B cell (primary cell): Measurements from ENCODE around the gene PPT1. TPM values are rescaled to one million over a fixed set of nuclear protein-coding genes. Genes with fewer than 3 reads are reported as not detected.
A peak's percentile ranks its signal among the peaks of the same experiment; 100 is the strongest.

ENCODE experiments used
- ATAC-seq: fragments of 200-7000 bp; cut with Tn5 transposase; one replicate; pipeline ENCODE4 v1.10.0; 2021; ENCODE audit warnings: low read depth, mild to moderate bottlenecking, moderate number of reproducible peaks, moderate library complexity
- CTCF ChIA-PET: fragments of 350-600 bp; sonication (Branson Sonifier 250); formaldehyde crosslinking; loops from one replicate; lab custom pipeline; 2021; ENCODE audit warnings: antibody characterized with exemption, inconsistent platforms; lab: Charles Lee
- POLR2A ChIA-PET: fragments of 350-600 bp; sonication (Branson Sonifier 250); formaldehyde crosslinking; loops from one replicate; lab custom pipeline; 2021; ENCODE audit warnings: antibody characterized with exemption; lab: Charles Lee
- DNase-seq: peaks from one replicate; pipeline ENCODE4 v3.0.0; 2013
- H2AFZ ChIP-seq: 2 replicates; pipeline ENCODE4 v1.6.1; 2012; ENCODE audit warnings: mild to moderate bottlenecking, low read depth, low read length; ENCODE audit not compliant: insufficient read depth, poor library complexity, severe bottlenecking
- H3K27ac ChIP-seq, 2 donors: 1 replicate in 1 of 2; 2 replicates in 1 of 2; pipeline ENCODE4 v1.5.1; 2012 to 2013; ENCODE audit warnings: low read length in 2 of 2, mild to moderate bottlenecking in 2 of 2, moderate library complexity in 1 of 2
- H3K27me3 ChIP-seq, 4 experiments: fragments of 200-600 bp in 1 of 4; sonication (generic) in 1 of 4; replicated peaks in 1 of 4; 1 replicate in 2 of 4; 2 replicates in 2 of 4; pipeline versions ENCODE4 v1.6.1 to v1.7.0; 2013 to 2016; ENCODE audit warnings: low read length in 3 of 4, mild to moderate bottlenecking in 2 of 4, mixed read lengths in 1 of 4, moderate library complexity in 1 of 4; ENCODE audit not compliant: insufficient read depth in 4 of 4, control insufficient read depth in 3 of 4; ENCODE audit errors: control extremely low read depth in 1 of 4
- H3K36me3 ChIP-seq, 2 experiments: replicated peaks in 1 of 2; 1 replicate in 1 of 2; 2 replicates in 1 of 2; pipeline versions ENCODE4 v1.6.1 to v1.7.1; 2013; ENCODE audit warnings: low read length in 1 of 2; ENCODE audit not compliant: insufficient read depth in 2 of 2, control insufficient read depth in 1 of 2; ENCODE audit errors: control extremely low read depth in 1 of 2, extremely low read depth in 1 of 2
- H3K4me1 ChIP-seq, 2 donors: fragments of 200-600 bp in 1 of 2; sonication (generic) in 1 of 2; 1 replicate in 1 of 2; 2 replicates in 1 of 2; pipeline versions ENCODE4 v1.5.1 to v1.6.1; 2013 to 2017; ENCODE audit warnings: low read length in 2 of 2; ENCODE audit not compliant: control insufficient read depth in 2 of 2, insufficient read depth in 2 of 2
- H3K4me2 ChIP-seq: replicated peaks from 2 replicates; pipeline ENCODE3; 2012; ENCODE audit warnings: mild to moderate bottlenecking, low read depth, low read length; ENCODE audit not compliant: poor library complexity, severe bottlenecking
- H3K4me3 ChIP-seq, 5 experiments: fragments of 200-600 bp in 1 of 5; sonication (generic) in 1 of 5; 1 replicate in 3 of 5; 2 replicates in 2 of 5; pipeline versions ENCODE4 v1.5.1 to v1.7.0; 2011 to 2016; ENCODE audit warnings: low read length in 4 of 5, mild to moderate bottlenecking in 4 of 5, low read depth in 2 of 5, control low read depth in 1 of 5, moderate library complexity in 1 of 5; ENCODE audit not compliant: insufficient read depth in 1 of 5; ENCODE audit errors: control extremely low read depth in 1 of 5, extremely low read depth in 1 of 5
- H3K79me2 ChIP-seq: fragments of 200-600 bp; sonication (generic); one replicate; pipeline ENCODE4 v1.6.0; 2016; ENCODE audit warnings: low read length; ENCODE audit not compliant: control insufficient read depth, insufficient read depth
- H3K9ac ChIP-seq: fragments of 200-600 bp; sonication (generic); 2 replicates; pipeline ENCODE4 v1.6.1; 2017; ENCODE audit warnings: mild to moderate bottlenecking, low read length, moderate library complexity
- H3K9me3 ChIP-seq, 3 donors: one replicate each; pipeline versions ENCODE4 v1.6.1 to v1.7.1; 2013; ENCODE audit warnings: low read length in 2 of 3; ENCODE audit not compliant: control insufficient read depth in 2 of 3, insufficient read depth in 1 of 3; ENCODE audit errors: control extremely low read depth in 1 of 3
- H4K20me1 ChIP-seq: 2 replicates; pipeline ENCODE4 v1.6.0; 2012; ENCODE audit warnings: mild to moderate bottlenecking, low read length; ENCODE audit not compliant: insufficient read depth, control insufficient read depth, poor library complexity, severe bottlenecking
- H3K27ac Mint-ChIP-seq: one replicate; pipeline ENCODE4 v1.8.0; 2021; ENCODE audit warnings: mixed read lengths
- H3K27me3 Mint-ChIP-seq: one replicate; pipeline ENCODE4 v1.8.0; 2021; ENCODE audit warnings: mixed read lengths
- H3K4me1 Mint-ChIP-seq: one replicate; pipeline ENCODE4 v1.8.0; 2021; ENCODE audit warnings: mixed read lengths
- H3K4me3 Mint-ChIP-seq: one replicate; pipeline ENCODE4 v1.8.0; 2021; ENCODE audit warnings: mixed read lengths
- H3K9me3 Mint-ChIP-seq: one replicate; pipeline ENCODE4 v1.8.0; 2022; ENCODE audit warnings: mixed read lengths; ENCODE audit not compliant: insufficient read depth
- EZH2 ChIP-seq: IDR thresholded peaks from 2 replicates; pipeline ENCODE4 v1.6.1; 2012; ENCODE audit warnings: borderline replicate concordance, low read depth, mild to moderate bottlenecking, moderate library complexity, low read length; ENCODE audit not compliant: insufficient read depth, poor library complexity, severe bottlenecking
- WGBS: methylation state at CpG from one replicate; pipeline ENCODE4 v1.1.5; 2013; ENCODE audit warnings: missing lambda C conversion rate; ENCODE audit not compliant: insufficient coverage; 5-methylcytosine and 5-hydroxymethylcytosine counted together
- intact Hi-C: fragments of 100-400 bp; cut with micrococcal nuclease; formaldehyde crosslinking; loops from one replicate; pipeline ENCODE4 v1.10.0; 2022
- polyA plus RNA-seq: library from polyadenylated mRNA; depleted of rRNA; stranded (reverse); fragments of >200 nt; gene quantifications from 2 replicates; pipeline ENCODE4 v1.2.3, GENCODE V29; 2012
- total RNA-seq, 2 donors: library from RNA; stranded (reverse); fragments of 120-200 nt in 1 of 2; gene quantifications; 1 replicate in 1 of 2; 2 replicates in 1 of 2; pipeline versions ENCODE4 v1.2.3 to v1.2.4, GENCODE V29; 2013 to 2022
- TF ChIP-seq, protein P1 (sequence below): fragments of 200-600 bp; IDR thresholded peaks from one replicate; pipeline ENCODE4 v1.8.0; 2022; ENCODE audit warnings: antibody characterized with exemption, mild to moderate bottlenecking

PPT1 gene
- total and polyA plus RNA-seq, 2 donors (not counting 1 experiment from before 2014, with no cell fraction given), result 10.4 to 38.2 TPM

DNA sequence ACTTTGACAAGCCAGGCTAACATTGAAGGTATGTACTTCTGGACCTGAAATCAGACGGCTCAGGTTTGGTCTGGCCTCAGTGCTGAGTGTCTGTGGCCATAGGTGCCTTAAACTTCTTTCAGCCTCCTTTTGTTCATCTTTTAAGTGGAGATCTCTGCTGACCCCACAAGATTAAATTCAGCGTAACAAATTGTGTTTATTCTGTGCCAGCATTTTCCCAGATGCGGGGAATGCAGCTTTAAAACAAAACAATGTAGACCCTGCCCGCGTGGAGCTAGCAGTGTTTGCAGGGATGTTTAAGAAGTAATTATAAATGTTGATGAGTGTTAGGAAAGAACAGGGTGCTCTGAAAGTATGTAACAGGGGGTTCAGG is 55.6 kb downstream of the PPT1 start:
- Mint-ChIP-seq H3K9me3 (no peaks in the 10 kb centered on the region), H3K4me3 (peak overlapping the region; percentile 99), H3K4me1 (peaks cover 78% of the 10 kb centered on the region), H3K27ac (peak overlapping the region; percentile 100), H3K27me3 (no peaks in the 10 kb centered on the region)
- Histone ChIP-seq H3K4me3 (peak overlapping the region; percentile 88 to 100 (median 97)), H3K36me3 (peaks cover 0 to 15% of the 10 kb centered on the region in 2 experiments), H3K27me3 (no peaks in the 10 kb centered on the region), H3K4me2 (peak overlapping the region; percentile 89), H4K20me1 (peaks cover 49% of the 10 kb centered on the region), H3K27ac (peak overlapping the region; percentile 69 to 82), H3K9ac (peak overlapping the region; percentile 86), H3K9me3 (no peaks in the 10 kb centered on the region), H2AFZ (peak overlapping the region; percentile 79), H3K4me1 (peaks cover 74 to 81% of the 10 kb centered on the region in 2 donors), H3K79me2 (peaks cover 60% of the 10 kb centered on the region)
- ATAC-seq, result no peak
- DNase-seq, result no peak
- no peak for TF ChIP-seq EZH2
- TF ChIP-seq, protein P1, sequence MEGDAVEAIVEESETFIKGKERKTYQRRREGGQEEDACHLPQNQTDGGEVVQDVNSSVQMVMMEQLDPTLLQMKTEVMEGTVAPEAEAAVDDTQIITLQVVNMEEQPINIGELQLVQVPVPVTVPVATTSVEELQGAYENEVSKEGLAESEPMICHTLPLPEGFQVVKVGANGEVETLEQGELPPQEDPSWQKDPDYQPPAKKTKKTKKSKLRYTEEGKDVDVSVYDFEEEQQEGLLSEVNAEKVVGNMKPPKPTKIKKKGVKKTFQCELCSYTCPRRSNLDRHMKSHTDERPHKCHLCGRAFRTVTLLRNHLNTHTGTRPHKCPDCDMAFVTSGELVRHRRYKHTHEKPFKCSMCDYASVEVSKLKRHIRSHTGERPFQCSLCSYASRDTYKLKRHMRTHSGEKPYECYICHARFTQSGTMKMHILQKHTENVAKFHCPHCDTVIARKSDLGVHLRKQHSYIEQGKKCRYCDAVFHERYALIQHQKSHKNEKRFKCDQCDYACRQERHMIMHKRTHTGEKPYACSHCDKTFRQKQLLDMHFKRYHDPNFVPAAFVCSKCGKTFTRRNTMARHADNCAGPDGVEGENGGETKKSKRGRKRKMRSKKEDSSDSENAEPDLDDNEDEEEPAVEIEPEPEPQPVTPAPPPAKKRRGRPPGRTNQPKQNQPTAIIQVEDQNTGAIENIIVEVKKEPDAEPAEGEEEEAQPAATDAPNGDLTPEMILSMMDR, result no peak
- ChIA-PET CTCF (interaction anchor here (1.3 to 2.1 kb wide), 3 partner anchors 9 to 68 kb away, joined by 4 to 9 read pairs (median 5); partner anchors contain the start of gene PPT1), POLR2A (interaction anchor here (1.4 to 2.9 kb wide), 3 partner anchors 17 to 23 kb away, joined by 3 to 24 read pairs (median 4); no protein-coding TSS in a partner anchor)
- intact Hi-C loops, result loop anchor here (2.0 to 5.0 kb wide), 3 partner anchors 55 to 666 kb away; partner anchors contain the start of genes MFSD2A and PPT1
- 46% methylated on average over 5 of the region's 5 CpGs for WGBS
